HepG2 (cell line): Measurements from ENCODE around the gene ELL3. TPM values are rescaled to one million over a fixed set of nuclear protein-coding genes. Genes with fewer than 3 reads are reported as not detected.

ENCODE experiments used
- ATAC-seq: fragments of 200-7000 bp; cut with Tn5 transposase; 3 replicates; pipeline ENCODE4 v1.9.1; 2020; ENCODE audit warnings: mild to moderate bottlenecking, moderate library complexity
- BruUV-seq: library from RNA; stranded (reverse); fragments of 400-500 nt; replicated peaks from 2 replicates; lab custom pipeline; 2021; lab: Mats Ljungman, UMichigan
- CTCF ChIA-PET: fragments of 300-600 bp; formaldehyde crosslinking; extraction: SDS; loops from one replicate; lab custom pipeline; 2021; ENCODE audit warnings: low total read pairs, inconsistent platforms, low intra/inter-chr PET ratio; lab: Yijun Ruan, JAX
- POLR2A ChIA-PET: fragments of 350-600 bp; sonication (Branson Sonifier 250); formaldehyde crosslinking; loops from one replicate; lab custom pipeline; 2020; ENCODE audit warnings: antibody characterized with exemption, inconsistent platforms; lab: Yijun Ruan, JAX
- DNase-seq: peaks from one replicate; pipeline ENCODE4 v3.0.0-alpha.2; 2015; ENCODE audit warnings: low spot score
- FAIRE-seq: peaks from 3 replicates; lab custom pipeline; 2011; peaks lifted over from hg19 to GRCh38; lab: Jason Lieb, UNC
- H2AFZ ChIP-seq: one replicate; pipeline ENCODE4 v1.6.1; 2011; ENCODE audit warnings: low read length, inconsistent platforms
- H3K27ac ChIP-seq: fragments of 300-600 bp; 3 replicates; pipeline ENCODE4 v1.8.0; 2011; ENCODE audit warnings: mixed run types, mild to moderate bottlenecking, mixed read lengths, low read length, inconsistent platforms; ENCODE audit not compliant: insufficient read depth; ENCODE audit errors: extremely low read length
- H3K27me3 ChIP-seq, 2 experiments: fragments of 200-600 bp in 1 of 2; 2 replicates in 1 of 2; 3 replicates in 1 of 2; pipeline versions ENCODE4 v1.6.0 to v1.8.0; 2011; ENCODE audit warnings: low read length in 2 of 2, mild to moderate bottlenecking in 2 of 2, moderate library complexity in 2 of 2, inconsistent platforms in 1 of 2; ENCODE audit not compliant: insufficient read depth in 2 of 2, control insufficient read depth in 1 of 2
- H3K36me3 ChIP-seq, 2 experiments: fragments of 200-600 bp in 1 of 2; replicated peaks in 1 of 2; 2 replicates in 1 of 2; 3 replicates in 1 of 2; pipeline versions ENCODE4 v1.5.1 to v1.8.0; 2011; ENCODE audit warnings: low read length in 2 of 2, inconsistent platforms in 1 of 2; ENCODE audit not compliant: insufficient read depth in 2 of 2, control insufficient read depth in 1 of 2
- H3K4me1 ChIP-seq: 2 replicates; pipeline ENCODE4 v1.5.1; 2012; ENCODE audit warnings: low read length, inconsistent platforms; ENCODE audit not compliant: insufficient read depth
- H3K4me2 ChIP-seq: 2 replicates; pipeline ENCODE4 v1.6.0; 2011; ENCODE audit warnings: low read depth, low read length, inconsistent platforms
- H3K4me3 ChIP-seq, 3 experiments: fragments of 200-600 bp in 1 of 3; sonication (generic), shearing (Covaris generic) in 1 of 3; replicated peaks in 1 of 3; 2 replicates each; pipeline ENCODE4 v1.5.1; 2011 to 2016; ENCODE audit warnings: low read length in 3 of 3, inconsistent platforms in 2 of 3, low read depth in 2 of 3, mild to moderate bottlenecking in 2 of 3, control low read depth in 1 of 3, mixed read lengths in 1 of 3; ENCODE audit not compliant: insufficient read depth in 1 of 3
- H3K79me2 ChIP-seq: one replicate; pipeline ENCODE4 v1.6.1; 2011; ENCODE audit warnings: low read length, inconsistent platforms; ENCODE audit not compliant: insufficient read depth
- H3K9ac ChIP-seq: 2 replicates; pipeline ENCODE4 v1.6.0; 2011; ENCODE audit warnings: mild to moderate bottlenecking, low read depth, low read length, inconsistent platforms; ENCODE audit not compliant: insufficient read depth
- H3K9me3 ChIP-seq: 2 replicates; pipeline ENCODE4 v1.5.1; 2012; ENCODE audit warnings: mild to moderate bottlenecking, low read length
- H4K20me1 ChIP-seq: 2 replicates; pipeline ENCODE4 v1.6.0; 2011; ENCODE audit warnings: inconsistent platforms, mild to moderate bottlenecking, low read length, moderate library complexity; ENCODE audit not compliant: insufficient read depth
- MIER2 ChIP-seq: IDR thresholded peaks from 2 replicates; pipeline ENCODE4 v1.6.1; 2016; ENCODE audit warnings: missing biosample characterization, missing genetic modification reagents
- NCOR1 ChIP-seq: fragments of 200-600 bp; sonication (generic); IDR thresholded peaks from 2 replicates; pipeline ENCODE4 v1.7.0; 2017; ENCODE audit warnings: antibody characterized with exemption, low read length, borderline replicate concordance
- POLR2A ChIP-seq, 2 experiments: IDR thresholded peaks; 2 replicates each; pipeline ENCODE4 v1.6.1; 2011; ENCODE audit warnings: low read depth in 2 of 2, low read length in 2 of 2, mild to moderate bottlenecking in 1 of 2, moderate library complexity in 1 of 2; ENCODE audit not compliant: insufficient read depth in 1 of 2
- POLR2G ChIP-seq: fragments of 200-400 bp; formaldehyde crosslinking; IDR thresholded peaks from 2 replicates; pipeline ENCODE4 v1.6.1; 2018; ENCODE audit warnings: mild to moderate bottlenecking, low read depth, low read length, moderate library complexity
- ZNF563 ChIP-seq: sonication (generic); formaldehyde crosslinking; IDR thresholded peaks from 2 replicates; pipeline ENCODE4 v1.8.0; 2022; ENCODE audit warnings: mild to moderate bottlenecking, moderate library complexity, missing genetic modification reagents
- WGBS: methylation state at CpG from one replicate; pipeline ENCODE4 v1.1.6; 2017; ENCODE audit warnings: low lambda C conversion rate; 5-methylcytosine and 5-hydroxymethylcytosine counted together
- in situ Hi-C: cut with HindIII; loops from 2 replicates; pipeline ENCODE4 v1.10.0; 2017; ENCODE audit warnings: low pct_unique_long_range_greater_than_20kb; ENCODE audit not compliant: extremely low pct_ligation_motif_present
- intact Hi-C: fragments of 100-400 bp; cut with micrococcal nuclease; formaldehyde crosslinking; loops from one replicate; pipeline ENCODE4 v1.10.0; 2022; ENCODE audit not compliant: unreplicated experiment
- polyA plus RNA-seq, 8 experiments: library from polyadenylated mRNA; depleted of rRNA in 3 of 8; stranded (reverse) in 7 of 8; unstranded in 1 of 8; fragments of >200 nt; fragmentation: Illumina TruSeq in 4 of 8; extraction: Trizol in 4 of 8; gene quantifications; 2 replicates each; pipeline versions ENCODE4 v1.2.1 to v1.2.3, GENCODE V29; 2011 to 2016; ENCODE audit warnings: low read depth in 4 of 8, missing spikeins in 1 of 8, mixed read lengths in 1 of 8; ENCODE audit not compliant: insufficient read depth in 1 of 8
- total RNA-seq, 5 experiments: library from RNA; depleted of rRNA; stranded (reverse); fragments of >200 nt; fragmentation: Illumina TruSeq; extraction: Trizol; gene quantifications; 2 replicates each; pipeline ENCODE4 v1.2.3, GENCODE V29; 2016; ENCODE audit warnings: low read depth in 1 of 5
- TF ChIP-seq, protein P1 (sequence below), 2 experiments: IDR thresholded peaks; 2 replicates each; pipeline ENCODE4 v1.6.1; 2011 to 2012; ENCODE audit warnings: low read length in 2 of 2, borderline replicate concordance in 1 of 2, low read depth in 1 of 2, mild to moderate bottlenecking in 1 of 2, moderate library complexity in 1 of 2

ELL3 gene
- total and polyA plus RNA-seq, 2 of the 13 experiments (the other 11 are each of a cell fraction or from before 2014, with no cell fraction given): 6.1 to 8.8 TPM

- Histone ChIP-seq H3K9me3 (no peaks in the 10 kb centered on the region), H3K4me1 (peaks cover 60% of the 10 kb centered on the region), H4K20me1 (peaks cover 28% of the 10 kb centered on the region), H3K27ac (peak overlapping the region; percentile 23), H3K27me3 (no peaks in the 10 kb centered on the region; a peak in 1 of 5 replicates), H3K4me3 (0 out of 6 replicates have a peak overlapping the region, but pooled peaks of 1 of the 3 experiments have one; percentile 2), H3K4me2 (peak overlapping the region; percentile 33; the same call in 1 of the 2 replicates), H3K36me3 (peaks cover 8 to 35% of the 10 kb centered on the region in 2 experiments), H3K79me2 (peaks cover 26% of the 10 kb centered on the region), H2AFZ (no peak overlapping the region), H3K9ac (peak overlapping the region; percentile 10; the same call in 1 of the 2 replicates)
- intact Hi-C loops (no loop called here), in situ Hi-C loops (no loop called here)
- no TSS peak for BruUV-seq
- CTCF ChIA-PET: no interaction called here
- POLR2A ChIA-PET: interaction anchor here (1.3 to 5.2 kb wide), 2 partner anchors 18 to 30 kb away, joined by 5 to 34 read pairs; partner anchors contain the start of genes ELL3 and MFAP1
- FAIRE-seq (no peak), DNase-seq (no peak), ATAC-seq (no peak)
- 93% methylated on average over 9 of the region's 9 CpGs for WGBS
- TF ChIP-seq MIER2 (CRISPR knock-in tag) (peak; percentile 68; the same call in 1 of the 2 replicates), POLR2A (IDR thresholded peaks at IDR 0.05; ENCODE audit: insufficient read depth in 1 of 2, low read depth in 2 of 2, low read length in 2 of 2) (peak in 1 of 2 experiments; percentile 51; a peak in 2 of 4 replicates), POLR2G (0 out of 2 replicates have a peak, but pooled peaks have one; percentile 8), NCOR1 (no peak), ZNF563 (no peak)
- TF ChIP-seq, protein P1, sequence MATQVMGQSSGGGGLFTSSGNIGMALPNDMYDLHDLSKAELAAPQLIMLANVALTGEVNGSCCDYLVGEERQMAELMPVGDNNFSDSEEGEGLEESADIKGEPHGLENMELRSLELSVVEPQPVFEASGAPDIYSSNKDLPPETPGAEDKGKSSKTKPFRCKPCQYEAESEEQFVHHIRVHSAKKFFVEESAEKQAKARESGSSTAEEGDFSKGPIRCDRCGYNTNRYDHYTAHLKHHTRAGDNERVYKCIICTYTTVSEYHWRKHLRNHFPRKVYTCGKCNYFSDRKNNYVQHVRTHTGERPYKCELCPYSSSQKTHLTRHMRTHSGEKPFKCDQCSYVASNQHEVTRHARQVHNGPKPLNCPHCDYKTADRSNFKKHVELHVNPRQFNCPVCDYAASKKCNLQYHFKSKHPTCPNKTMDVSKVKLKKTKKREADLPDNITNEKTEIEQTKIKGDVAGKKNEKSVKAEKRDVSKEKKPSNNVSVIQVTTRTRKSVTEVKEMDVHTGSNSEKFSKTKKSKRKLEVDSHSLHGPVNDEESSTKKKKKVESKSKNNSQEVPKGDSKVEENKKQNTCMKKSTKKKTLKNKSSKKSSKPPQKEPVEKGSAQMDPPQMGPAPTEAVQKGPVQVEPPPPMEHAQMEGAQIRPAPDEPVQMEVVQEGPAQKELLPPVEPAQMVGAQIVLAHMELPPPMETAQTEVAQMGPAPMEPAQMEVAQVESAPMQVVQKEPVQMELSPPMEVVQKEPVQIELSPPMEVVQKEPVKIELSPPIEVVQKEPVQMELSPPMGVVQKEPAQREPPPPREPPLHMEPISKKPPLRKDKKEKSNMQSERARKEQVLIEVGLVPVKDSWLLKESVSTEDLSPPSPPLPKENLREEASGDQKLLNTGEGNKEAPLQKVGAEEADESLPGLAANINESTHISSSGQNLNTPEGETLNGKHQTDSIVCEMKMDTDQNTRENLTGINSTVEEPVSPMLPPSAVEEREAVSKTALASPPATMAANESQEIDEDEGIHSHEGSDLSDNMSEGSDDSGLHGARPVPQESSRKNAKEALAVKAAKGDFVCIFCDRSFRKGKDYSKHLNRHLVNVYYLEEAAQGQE (IDR thresholded peaks at IDR 0.05; ENCODE audit: borderline replicate concordance in 1 of 2, low read depth in 1 of 2, low read length in 2 of 2): peak; percentile 1 to 83
Observed at GRCh38 chr15:43794269-43795037, 17.7 kb upstream of the ELL3 start.
